Activated effector memory CD4-positive, alpha-beta T cell treated with Interleukin-2 at 50 U/mL for 16 hours (primary cell): ENCODE data around the gene CDK5RAP2.
A peak's percentile ranks its signal among the peaks of the same experiment; 100 is the strongest.
"Not testable (repeated sequence)": the region's sequence is repeated elsewhere in the genome, so short reads cannot be mapped to it uniquely, and the experiment has no call there.

Experiments
- DNase-seq: peaks from one replicate; pipeline ENCODE4 v3.0.0-alpha.2; 2020

The CDK5RAP2 gene

GRCh38 chr9:120580051-120580896, at the start of gene CDK5RAP2:
Gene CDK5RAP2, minus strand, starts transcription at chr9:120580167. Its CDS starts 189 bp downstream, at chr9:120579978.
- peak; percentile 88 for DNase-seq

GRCh38 chr9:120628925-120629497, 49.0 kb upstream of the CDK5RAP2 start:
- not testable (repeated sequence) for DNase-seq

- DNase-seq = no peak
Measured at GRCh38 chr9:120628207-120628924, 48.4 kb upstream of the CDK5RAP2 start.

- no peak for DNase-seq
Measured at GRCh38 chr9:120627073-120627472, 47.1 kb upstream of the CDK5RAP2 start.

- no peak for DNase-seq
Measured at GRCh38 chr9:120626512-120626911, 46.5 kb upstream of the CDK5RAP2 start.

GRCh38 chr9:120625222-120625621, 45.3 kb upstream of the CDK5RAP2 start:
- no peak for DNase-seq

- no peak for DNase-seq
Measured at GRCh38 chr9:120622790-120623189, 42.8 kb upstream of the CDK5RAP2 start.

GRCh38 chr9:120621941-120622340, 42.0 kb upstream of the CDK5RAP2 start:
- no peak for DNase-seq

GRCh38 chr9:120619751-120620655, 40.0 kb upstream of the CDK5RAP2 start:
- peak; percentile 10 for DNase-seq

GRCh38 chr9:120616966-120617935, 37.3 kb upstream of the CDK5RAP2 start:
- DNase-seq = no peak

GRCh38 chr9:120612218-120612617, 32.3 kb upstream of the CDK5RAP2 start:
- DNase-seq = no peak

GRCh38 chr9:120611690-120612068, 31.7 kb upstream of the CDK5RAP2 start:
- no peak for DNase-seq

- DNase-seq = no peak
Measured at GRCh38 chr9:120610975-120611689, 31.2 kb upstream of the CDK5RAP2 start.

- no peak for DNase-seq
Measured at GRCh38 chr9:120609636-120610035, 29.7 kb upstream of the CDK5RAP2 start.

GRCh38 chr9:120608421-120608820, 28.5 kb upstream of the CDK5RAP2 start:
- no peak for DNase-seq

- no peak for DNase-seq
Measured at GRCh38 chr9:120603591-120603990, 23.6 kb upstream of the CDK5RAP2 start.

- DNase-seq = no peak
Measured at GRCh38 chr9:120603010-120603409, 23.0 kb upstream of the CDK5RAP2 start.

GRCh38 chr9:120593955-120594277, 13.9 kb upstream of the CDK5RAP2 start:
- no peak for DNase-seq

GRCh38 chr9:120593250-120593954, 13.4 kb upstream of the CDK5RAP2 start:
- DNase-seq = no peak

- DNase-seq = no peak
Measured at GRCh38 chr9:120592210-120592609, 12.2 kb upstream of the CDK5RAP2 start.
